ENCODE measurements around the gene HDDC3. TPM values are rescaled to one million over a fixed set of nuclear protein-coding genes. Genes with fewer than 3 reads are reported as not detected.

The HDDC3 gene
- total and polyA plus RNA-seq, 2 donors (not counting 3 experiments of a cell fraction or from before 2014, with no cell fraction given): 16.0 to 20.2 TPM

- Histone ChIP-seq H3K9me1 (replicated peaks; ENCODE audit: control insufficient read depth, extremely low read depth, insufficient read depth, low read length) (no peaks in the 10 kb centered on the region), H3K36me3 (ENCODE audit: control insufficient read depth in 2 of 2, extremely low read depth in 1 of 2, insufficient read depth in 2 of 2, low read length in 2 of 2) (peaks cover 2 to 48% of the 10 kb centered on the region in 2 experiments), H3K79me2 (ENCODE audit: control insufficient read depth, insufficient read depth, low read length) (no peaks in the 10 kb centered on the region), H2AFZ (ENCODE audit: low read depth, low read length) (no peak overlapping the region), H3K27ac (ENCODE audit: insufficient read depth, low read depth, low read length) (no peak overlapping the region), H3K27me3 (ENCODE audit: control insufficient read depth in 2 of 2, insufficient read depth in 2 of 2, low read length in 2 of 2) (no peaks in the 10 kb centered on the region), H3K9me3 (replicated peaks; ENCODE audit: control insufficient read depth, insufficient read depth, low read length) (no peaks in the 10 kb centered on the region), H3K4me1 (ENCODE audit: control insufficient read depth, extremely low read depth, insufficient read depth, low read length) (no peaks in the 10 kb centered on the region), H3K4me3 (replicated peaks in 1 of 3; ENCODE audit: insufficient read depth in 1 of 3, low read depth in 1 of 3, low read length in 3 of 3) (no peak overlapping the region), H3K4me2 (ENCODE audit: insufficient read depth, low read length) (no peak overlapping the region), H3K9ac (replicated peaks; ENCODE audit: extremely low read depth, insufficient read depth, low read length) (no peak overlapping the region), H4K20me1 (replicated peaks; ENCODE audit: control insufficient read depth, extremely low read depth, insufficient read depth, low read length) (no peaks in the 10 kb centered on the region)
- FAIRE-seq (no peak), DNase-seq (ENCODE audit: low read depth, low spot score) (no peak)
- dilution Hi-C loops (cut with MboI; ENCODE audit: extremely low pct_ligation_motif_present, low sequenced_read_pairs) (no loop called here), intact Hi-C loops (cut with micrococcal nuclease) (no loop called here)
- TF ChIP-seq EZH2 (IDR thresholded peaks at IDR 0.05; ENCODE audit: borderline replicate concordance, low read depth, low read length, severe bottlenecking) (no peak), CTCF (IDR thresholded peaks at IDR 0.05; ENCODE audit: extremely low read depth in 1 of 2, insufficient read depth in 1 of 2, low read depth in 1 of 2, low read length in 2 of 2) (no peak)
- BruUV-seq (replicated peaks): no TSS peak
- CTCF ChIA-PET: interaction anchor here (1.6 to 2.0 kb wide), 2 partner anchors 14 to 15 kb away, joined by 3 to 8 read pairs; partner anchors contain the start of genes HDDC3 and MAN2A2
- POLR2A ChIA-PET: no interaction called here
These were observed 14.1 kb downstream of the HDDC3 start for GRCh38 chr15:90918034-90918788.

- Histone ChIP-seq H3K4me3 (replicated peaks in 1 of 3; ENCODE audit: insufficient read depth in 1 of 3, low read depth in 1 of 3, low read length in 3 of 3) (no peak overlapping the region), H4K20me1 (replicated peaks; ENCODE audit: control insufficient read depth, extremely low read depth, insufficient read depth, low read length) (no peaks in the 10 kb centered on the region), H2AFZ (ENCODE audit: low read depth, low read length) (no peak overlapping the region), H3K27me3 (ENCODE audit: control insufficient read depth in 2 of 2, insufficient read depth in 2 of 2, low read length in 2 of 2) (no peaks in the 10 kb centered on the region), H3K4me1 (ENCODE audit: control insufficient read depth, extremely low read depth, insufficient read depth, low read length) (no peaks in the 10 kb centered on the region), H3K79me2 (ENCODE audit: control insufficient read depth, insufficient read depth, low read length) (no peaks in the 10 kb centered on the region), H3K36me3 (ENCODE audit: control insufficient read depth in 2 of 2, extremely low read depth in 1 of 2, insufficient read depth in 2 of 2, low read length in 2 of 2) (peaks cover 2 to 53% of the 10 kb centered on the region in 2 experiments), H3K4me2 (ENCODE audit: insufficient read depth, low read length) (no peak overlapping the region), H3K27ac (ENCODE audit: insufficient read depth, low read depth, low read length) (no peak overlapping the region), H3K9ac (replicated peaks; ENCODE audit: extremely low read depth, insufficient read depth, low read length) (no peak overlapping the region), H3K9me1 (replicated peaks; ENCODE audit: control insufficient read depth, extremely low read depth, insufficient read depth, low read length) (no peaks in the 10 kb centered on the region), H3K9me3 (replicated peaks; ENCODE audit: control insufficient read depth, insufficient read depth, low read length) (no peaks in the 10 kb centered on the region)
- no TSS peak for BruUV-seq (replicated peaks)
- FAIRE-seq: no peak
- POLR2A ChIA-PET: no interaction called here
- no peak for DNase-seq (ENCODE audit: low read depth, low spot score)
- dilution Hi-C loops (cut with MboI; ENCODE audit: extremely low pct_ligation_motif_present, low sequenced_read_pairs) (no loop called here), intact Hi-C loops (cut with micrococcal nuclease) (no loop called here)
- TF ChIP-seq FOS (IDR thresholded peaks at IDR 0.05; ENCODE audit: borderline replicate concordance, insufficient read depth, low read length) (no peak), MAX (IDR thresholded peaks at IDR 0.05; ENCODE audit: insufficient read depth, insufficient read length) (no peak), JUN (IDR thresholded peaks at IDR 0.05; ENCODE audit: borderline replicate concordance, insufficient read depth, insufficient read length, low read depth) (no peak), MYC (IDR thresholded peaks at IDR 0.05; ENCODE audit: low read depth, low read length) (no peak), POLR2A (IDR thresholded peaks at IDR 0.05; ENCODE audit: low read depth, low read length) (no peak), EZH2 (IDR thresholded peaks at IDR 0.05; ENCODE audit: borderline replicate concordance, low read depth, low read length, severe bottlenecking) (no peak), POLR2AphosphoS5 (IDR thresholded peaks at IDR 0.05; ENCODE audit: insufficient read depth, low read depth, low read length) (no peak), GATA2 (IDR thresholded peaks at IDR 0.05; ENCODE audit: insufficient read depth, insufficient read length, low read depth, low read length) (no peak), CTCF (IDR thresholded peaks at IDR 0.05; ENCODE audit: extremely low read depth in 1 of 2, insufficient read depth in 1 of 2, low read depth in 1 of 2, low read length in 2 of 2) (no peak)
- CTCF ChIA-PET: interaction anchor here (1.6 to 2.0 kb wide), 2 partner anchors 15 kb away, joined by 3 to 8 read pairs; partner anchors contain the start of genes HDDC3 and MAN2A2
These were observed 14.8 kb downstream of the HDDC3 start for GRCh38 chr15:90917569-90917968.
